Astrocyte (in vitro differentiated cells and primary cell): ENCODE results near the gene CPED1. TPM values are rescaled to one million over a fixed set of nuclear protein-coding genes. Genes with fewer than 3 reads are reported as not detected.

Source experiments
- DNase-seq: peaks from one replicate; pipeline ENCODE4 v3.0.0-alpha.2; 2010; ENCODE audit warnings: low read depth
- FAIRE-seq: peaks from 2 replicates; lab custom pipeline; 2011; peaks lifted over from hg19 to GRCh38; lab: Jason Lieb, UNC
- H2AFZ ChIP-seq: 2 replicates; pipeline ENCODE4 v1.6.0; 2012; ENCODE audit warnings: low read depth, low read length, inconsistent platforms
- H3K27ac ChIP-seq: 2 replicates; pipeline ENCODE4 v1.5.1; 2011; ENCODE audit warnings: low read depth, low read length, inconsistent platforms
- H3K27me3 ChIP-seq: 2 replicates; pipeline ENCODE4 v1.6.0; 2011; ENCODE audit warnings: low read length, inconsistent platforms; ENCODE audit not compliant: insufficient read depth
- H3K36me3 ChIP-seq: 2 replicates; pipeline ENCODE4 v1.5.1; 2011; ENCODE audit warnings: low read length, inconsistent platforms; ENCODE audit not compliant: insufficient read depth
- H3K4me1 ChIP-seq: 2 replicates; pipeline ENCODE4 v1.5.1; 2011; ENCODE audit warnings: low read length, inconsistent platforms; ENCODE audit not compliant: insufficient read depth
- H3K4me2 ChIP-seq: 2 replicates; pipeline ENCODE4 v1.6.0; 2012; ENCODE audit warnings: low read length, inconsistent platforms
- H3K4me3 ChIP-seq: 2 replicates; pipeline ENCODE4 v1.5.1; 2011; ENCODE audit warnings: low read depth, mild to moderate bottlenecking, low read length, inconsistent platforms; ENCODE audit not compliant: insufficient read depth
- H3K79me2 ChIP-seq: 2 replicates; pipeline ENCODE4 v1.6.0; 2012; ENCODE audit warnings: mild to moderate bottlenecking, low read length, inconsistent platforms; ENCODE audit not compliant: insufficient read depth
- H3K9ac ChIP-seq: 2 replicates; pipeline ENCODE4 v1.6.0; 2012; ENCODE audit warnings: mild to moderate bottlenecking, low read length, inconsistent platforms
- H3K9me3 ChIP-seq: 2 replicates; pipeline ENCODE4 v1.5.1; 2012; ENCODE audit warnings: low read depth, mild to moderate bottlenecking, low read length, inconsistent platforms; ENCODE audit not compliant: insufficient read depth
- H4K20me1 ChIP-seq: 2 replicates; pipeline ENCODE4 v1.6.0; 2012; ENCODE audit warnings: low read length, inconsistent platforms; ENCODE audit not compliant: insufficient read depth
- H3K27ac Mint-ChIP-seq: one replicate; pipeline ENCODE4 v1.8.0; 2021; ENCODE audit warnings: mild to moderate bottlenecking, mixed read lengths; ENCODE audit not compliant: unreplicated experiment
- H3K27me3 Mint-ChIP-seq: one replicate; pipeline ENCODE4 v1.8.0; 2021; ENCODE audit warnings: low read depth, mixed read lengths; ENCODE audit not compliant: unreplicated experiment
- H3K36me3 Mint-ChIP-seq: one replicate; pipeline ENCODE4 v1.8.0; 2021; ENCODE audit warnings: low read depth, mixed read lengths; ENCODE audit not compliant: unreplicated experiment
- H3K4me1 Mint-ChIP-seq: one replicate; pipeline ENCODE4 v1.8.0; 2021; ENCODE audit warnings: low read depth, mixed read lengths; ENCODE audit not compliant: unreplicated experiment
- H3K4me3 Mint-ChIP-seq: one replicate; pipeline ENCODE4 v1.8.0; 2021; ENCODE audit warnings: mild to moderate bottlenecking, moderate library complexity, mixed read lengths; ENCODE audit not compliant: unreplicated experiment
- H3K9me3 Mint-ChIP-seq: one replicate; pipeline ENCODE4 v1.8.0; 2021; ENCODE audit warnings: mild to moderate bottlenecking, mixed read lengths; ENCODE audit not compliant: unreplicated experiment
- EZH2 ChIP-seq: IDR thresholded peaks from 2 replicates; pipeline ENCODE4 v1.6.1; 2012; ENCODE audit warnings: mild to moderate bottlenecking, low read length, inconsistent platforms; ENCODE audit not compliant: insufficient read depth
- total RNA-seq: library from RNA; stranded (reverse); gene quantifications from 2 replicates; pipeline ENCODE4 v1.2.1, GENCODE V29; 2021
- TF ChIP-seq, protein P1 (sequence below): IDR thresholded peaks from 2 replicates; pipeline ENCODE4 v1.5.1; 2011; ENCODE audit warnings: low read depth, mild to moderate bottlenecking, inconsistent platforms, low read length, moderate library complexity; ENCODE audit not compliant: insufficient read depth

Gene CPED1
- total RNA-seq, 1 donor from 2014 or later = 6.1 TPM

DNA sequence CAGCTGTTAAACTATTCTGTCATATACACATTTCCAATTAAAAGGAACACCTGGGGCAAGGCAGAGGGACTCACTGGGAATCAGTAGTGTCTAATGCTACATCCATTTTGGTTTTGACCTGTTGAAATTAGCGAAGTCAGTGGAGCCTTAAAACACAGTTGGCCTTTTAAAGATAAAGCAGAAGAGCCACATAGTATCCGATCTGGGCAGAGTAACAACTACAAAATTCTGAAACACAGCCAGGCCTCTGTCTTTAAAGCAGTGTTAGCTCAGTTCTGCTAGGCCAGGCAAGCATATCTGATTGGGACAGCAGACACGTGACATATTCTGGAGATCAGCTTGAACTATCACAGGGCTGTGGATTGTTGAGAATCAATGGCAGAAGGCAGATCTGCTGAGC, 222.7 kb downstream of the CPED1 start:
- Histone ChIP-seq H4K20me1 (no peaks in the 10 kb centered on the region), H3K27me3 (no peaks in the 10 kb centered on the region), H3K4me1 (no peaks in the 10 kb centered on the region), H2AFZ (no peak overlapping the region), H3K27ac (no peak overlapping the region), H3K4me2 (no peak overlapping the region), H3K36me3 (no peaks in the 10 kb centered on the region), H3K9ac (no peak overlapping the region), H3K9me3 (no peaks in the 10 kb centered on the region), H3K79me2 (no peaks in the 10 kb centered on the region), H3K4me3 (no peak overlapping the region)
- H3K9me3 Mint-ChIP-seq = no peaks in the 10 kb centered on the region
- no peaks in the 10 kb centered on the region for H3K36me3 Mint-ChIP-seq
- no peaks in the 10 kb centered on the region for H3K4me1 Mint-ChIP-seq
- H3K27ac Mint-ChIP-seq = no peak overlapping the region
- no peak for DNase-seq
- H3K27me3 Mint-ChIP-seq = no peaks in the 10 kb centered on the region
- no peak overlapping the region for H3K4me3 Mint-ChIP-seq
- no peak for TF ChIP-seq EZH2
- TF ChIP-seq, protein P1, sequence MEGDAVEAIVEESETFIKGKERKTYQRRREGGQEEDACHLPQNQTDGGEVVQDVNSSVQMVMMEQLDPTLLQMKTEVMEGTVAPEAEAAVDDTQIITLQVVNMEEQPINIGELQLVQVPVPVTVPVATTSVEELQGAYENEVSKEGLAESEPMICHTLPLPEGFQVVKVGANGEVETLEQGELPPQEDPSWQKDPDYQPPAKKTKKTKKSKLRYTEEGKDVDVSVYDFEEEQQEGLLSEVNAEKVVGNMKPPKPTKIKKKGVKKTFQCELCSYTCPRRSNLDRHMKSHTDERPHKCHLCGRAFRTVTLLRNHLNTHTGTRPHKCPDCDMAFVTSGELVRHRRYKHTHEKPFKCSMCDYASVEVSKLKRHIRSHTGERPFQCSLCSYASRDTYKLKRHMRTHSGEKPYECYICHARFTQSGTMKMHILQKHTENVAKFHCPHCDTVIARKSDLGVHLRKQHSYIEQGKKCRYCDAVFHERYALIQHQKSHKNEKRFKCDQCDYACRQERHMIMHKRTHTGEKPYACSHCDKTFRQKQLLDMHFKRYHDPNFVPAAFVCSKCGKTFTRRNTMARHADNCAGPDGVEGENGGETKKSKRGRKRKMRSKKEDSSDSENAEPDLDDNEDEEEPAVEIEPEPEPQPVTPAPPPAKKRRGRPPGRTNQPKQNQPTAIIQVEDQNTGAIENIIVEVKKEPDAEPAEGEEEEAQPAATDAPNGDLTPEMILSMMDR = no peak
- no peak for FAIRE-seq

DNA sequence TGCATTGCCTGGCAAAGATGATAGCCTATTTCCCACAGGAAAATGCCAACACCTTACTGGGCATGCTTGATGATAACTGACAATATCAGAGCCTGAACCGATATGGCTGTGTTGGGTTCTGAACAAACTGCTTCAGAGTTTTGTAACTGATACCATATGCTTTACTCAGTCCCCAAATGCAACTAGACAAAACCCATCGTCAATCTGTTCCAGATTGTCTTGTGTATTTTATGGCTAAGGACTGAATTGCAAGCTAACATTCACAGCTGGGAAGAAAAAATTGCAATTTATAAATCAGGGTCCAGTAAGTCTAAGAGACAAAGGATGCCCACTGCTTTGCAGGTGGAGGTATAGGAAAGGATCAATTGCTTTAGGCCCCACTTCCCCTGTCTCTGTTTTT, 223.5 kb downstream of the CPED1 start:
- Histone ChIP-seq H2AFZ (no peak overlapping the region), H3K36me3 (no peaks in the 10 kb centered on the region), H3K27ac (no peak overlapping the region), H3K4me2 (no peak overlapping the region), H3K4me3 (no peak overlapping the region), H3K79me2 (no peaks in the 10 kb centered on the region), H4K20me1 (no peaks in the 10 kb centered on the region), H3K4me1 (no peaks in the 10 kb centered on the region), H3K9me3 (no peaks in the 10 kb centered on the region), H3K27me3 (no peaks in the 10 kb centered on the region), H3K9ac (no peak overlapping the region)
- no peaks in the 10 kb centered on the region for H3K27me3 Mint-ChIP-seq
- no peak overlapping the region for H3K4me3 Mint-ChIP-seq
- FAIRE-seq = no peak
- TF ChIP-seq, protein P1 = no peak
- no peak for TF ChIP-seq EZH2
- no peaks in the 10 kb centered on the region for H3K36me3 Mint-ChIP-seq
- H3K9me3 Mint-ChIP-seq = no peaks in the 10 kb centered on the region
- DNase-seq = no peak
- H3K27ac Mint-ChIP-seq = no peak overlapping the region
- no peaks in the 10 kb centered on the region for H3K4me1 Mint-ChIP-seq

DNA sequence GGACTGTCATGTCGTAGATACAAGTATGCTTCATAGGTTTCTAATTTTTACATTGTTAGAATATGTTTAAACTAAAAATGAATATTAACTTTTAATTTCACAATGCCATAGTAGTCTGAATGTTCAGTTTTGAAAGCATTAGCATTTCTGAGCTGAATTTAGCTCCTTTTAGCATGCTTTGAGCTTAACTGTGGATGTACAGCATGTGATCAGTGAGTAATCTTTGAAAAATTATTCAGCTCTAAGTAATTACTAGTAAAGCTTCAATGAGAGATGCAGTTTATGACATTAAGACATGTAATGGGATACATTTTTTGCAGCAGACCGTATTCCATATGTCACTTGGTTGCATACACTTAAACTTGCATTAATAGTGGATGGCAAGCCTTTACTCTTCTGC, 226.1 kb downstream of the CPED1 start:
- Histone ChIP-seq H4K20me1 (no peaks in the 10 kb centered on the region), H3K4me1 (no peaks in the 10 kb centered on the region), H3K9ac (no peak overlapping the region), H3K36me3 (no peaks in the 10 kb centered on the region), H2AFZ (no peak overlapping the region), H3K4me2 (no peak overlapping the region), H3K27me3 (no peaks in the 10 kb centered on the region), H3K9me3 (no peaks in the 10 kb centered on the region), H3K4me3 (no peak overlapping the region), H3K79me2 (no peaks in the 10 kb centered on the region), H3K27ac (no peak overlapping the region)
- Mint-ChIP-seq H3K4me3 (no peak overlapping the region), H3K36me3 (no peaks in the 10 kb centered on the region), H3K27ac (no peak overlapping the region), H3K4me1 (no peaks in the 10 kb centered on the region), H3K27me3 (no peaks in the 10 kb centered on the region), H3K9me3 (no peaks in the 10 kb centered on the region)
- DNase-seq (no peak), FAIRE-seq (no peak)
- TF ChIP-seq, protein P1 = no peak
- no peak for TF ChIP-seq EZH2
